NB4 (cell line): ENCODE measurements around the gene EVPLL.

Experiments used
- MAX ChIP-seq: IDR thresholded peaks from 2 replicates; pipeline ENCODE4 v1.6.1; 2011; ENCODE audit warnings: low read depth, low read length
- POLR2A ChIP-seq: IDR thresholded peaks from 2 replicates; pipeline ENCODE4 v1.6.1; 2011; ENCODE audit warnings: mild to moderate bottlenecking; ENCODE audit not compliant: insufficient read length; ENCODE audit errors: extremely low read depth
- TF ChIP-seq, protein P1 (sequence below): IDR thresholded peaks from one replicate; pipeline ENCODE4 v1.5.1; 2012; ENCODE audit warnings: low read depth, low read length

DNA sequence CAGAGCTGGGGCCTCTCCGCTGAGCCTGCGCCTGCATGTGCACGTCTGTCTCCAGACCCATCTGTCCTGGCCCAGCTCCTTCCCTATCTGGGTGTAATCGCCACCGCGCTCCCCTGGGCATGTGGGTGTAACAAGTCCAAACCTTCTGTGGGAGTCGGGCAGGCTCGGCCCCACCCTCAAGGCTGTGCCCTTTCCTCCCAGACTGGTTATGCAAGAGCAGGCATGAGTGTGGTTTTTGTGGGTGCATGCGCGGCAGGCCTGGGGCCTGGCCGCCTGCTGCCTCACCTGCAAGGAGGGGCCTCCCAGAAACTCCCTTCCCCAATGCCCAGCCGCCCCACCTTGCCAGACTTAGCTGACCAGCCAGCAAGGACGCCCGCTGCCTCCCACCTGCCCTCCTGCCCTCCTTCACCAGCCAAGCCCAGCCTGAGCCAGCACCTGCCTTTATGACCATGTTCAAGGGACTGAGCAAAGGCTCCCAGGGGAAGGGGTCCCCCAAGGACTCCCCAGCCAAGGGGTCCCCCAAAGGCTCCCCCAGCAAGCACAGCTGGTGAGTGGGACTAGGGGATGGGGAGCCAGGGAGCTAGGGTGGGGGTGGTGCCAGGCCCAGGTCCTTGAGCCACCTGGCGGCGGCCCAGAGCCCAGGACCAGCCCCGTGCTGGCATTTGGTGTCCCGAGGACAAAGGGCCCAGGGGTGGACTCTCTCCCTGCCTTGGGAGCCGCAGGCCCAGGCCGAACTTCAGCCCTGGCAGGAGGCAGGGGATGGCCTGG lies at the start of gene EVPLL:
- TF ChIP-seq POLR2A (no peak), MAX (peak; percentile 82)
- TF ChIP-seq, protein P1, sequence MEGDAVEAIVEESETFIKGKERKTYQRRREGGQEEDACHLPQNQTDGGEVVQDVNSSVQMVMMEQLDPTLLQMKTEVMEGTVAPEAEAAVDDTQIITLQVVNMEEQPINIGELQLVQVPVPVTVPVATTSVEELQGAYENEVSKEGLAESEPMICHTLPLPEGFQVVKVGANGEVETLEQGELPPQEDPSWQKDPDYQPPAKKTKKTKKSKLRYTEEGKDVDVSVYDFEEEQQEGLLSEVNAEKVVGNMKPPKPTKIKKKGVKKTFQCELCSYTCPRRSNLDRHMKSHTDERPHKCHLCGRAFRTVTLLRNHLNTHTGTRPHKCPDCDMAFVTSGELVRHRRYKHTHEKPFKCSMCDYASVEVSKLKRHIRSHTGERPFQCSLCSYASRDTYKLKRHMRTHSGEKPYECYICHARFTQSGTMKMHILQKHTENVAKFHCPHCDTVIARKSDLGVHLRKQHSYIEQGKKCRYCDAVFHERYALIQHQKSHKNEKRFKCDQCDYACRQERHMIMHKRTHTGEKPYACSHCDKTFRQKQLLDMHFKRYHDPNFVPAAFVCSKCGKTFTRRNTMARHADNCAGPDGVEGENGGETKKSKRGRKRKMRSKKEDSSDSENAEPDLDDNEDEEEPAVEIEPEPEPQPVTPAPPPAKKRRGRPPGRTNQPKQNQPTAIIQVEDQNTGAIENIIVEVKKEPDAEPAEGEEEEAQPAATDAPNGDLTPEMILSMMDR: no peak
